HEK293 (cell line): Measurements from ENCODE around the gene KRTAP20-2.

Experiments used
- CTCF ChIA-PET: fragments of 350-600 bp; formaldehyde crosslinking; extraction: SDS; loops from one replicate; lab custom pipeline; 2021; ENCODE audit warnings: antibody characterized with exemption; lab: Yijun Ruan, JAX
- POLR2A ChIA-PET: fragments of 300-600 bp; formaldehyde crosslinking; extraction: SDS; loops from one replicate; lab custom pipeline; 2020; ENCODE audit warnings: antibody characterized with exemption, inconsistent platforms; lab: Yijun Ruan, JAX
- H3K27ac ChIP-seq: fragments of 200-500 bp; sonication (Bioruptor generic); 2 replicates; pipeline ENCODE4 v1.5.1; 2014; ENCODE audit warnings: low read depth, low read length, control low read depth, inconsistent platforms; ENCODE audit errors: extremely low read depth
- H3K36me3 ChIP-seq, 2 experiments: fragments of 200-500 bp in 1 of 2; sonication (Bioruptor generic) in 1 of 2; 1 replicate in 1 of 2; 2 replicates in 1 of 2; pipeline ENCODE4 v1.5.1; 2014 to 2017; ENCODE audit warnings: inconsistent platforms in 2 of 2, low read length in 2 of 2; ENCODE audit not compliant: control insufficient read depth in 2 of 2, insufficient read depth in 1 of 2
- H3K4me1 ChIP-seq: fragments of 200-500 bp; sonication (Bioruptor generic); 2 replicates; pipeline ENCODE4 v1.5.1; 2014; ENCODE audit warnings: mild to moderate bottlenecking, low read length, inconsistent platforms; ENCODE audit not compliant: control insufficient read depth, insufficient read depth
- H3K4me3 ChIP-seq: 2 replicates; pipeline ENCODE4 v1.5.1; 2011; ENCODE audit warnings: low read depth, mild to moderate bottlenecking, control low read depth, low read length, moderate library complexity
- H3K9me3 ChIP-seq: fragments of 200-500 bp; sonication (Bioruptor generic); 2 replicates; pipeline ENCODE4 v1.5.1; 2014; ENCODE audit warnings: low read depth, low read length, inconsistent platforms; ENCODE audit not compliant: control insufficient read depth, insufficient read depth
- BCL11B ChIP-seq: fragments of 450-650 bp; formaldehyde crosslinking; IDR thresholded peaks from 2 replicates; pipeline ENCODE4 v1.5.1; 2016; ENCODE audit warnings: low read depth, missing biosample characterization, missing genetic modification characterization
- EGR2 ChIP-seq: fragments of 450-650 bp; formaldehyde crosslinking; IDR thresholded peaks from 2 replicates; pipeline ENCODE4 v1.5.1; 2016; ENCODE audit warnings: low read depth, missing biosample characterization, missing genetic modification characterization
- GLI2 ChIP-seq: fragments of 450-650 bp; formaldehyde crosslinking; IDR thresholded peaks from 2 replicates; pipeline ENCODE4; 2017; ENCODE audit warnings: missing biosample characterization, missing genetic modification characterization, low read depth, borderline replicate concordance
- GLI4 ChIP-seq: fragments of 450-650 bp; formaldehyde crosslinking; IDR thresholded peaks from 2 replicates; pipeline ENCODE4 v1.5.1; 2016; ENCODE audit warnings: missing biosample characterization, missing genetic modification characterization
- KLF10 ChIP-seq: fragments of 450-650 bp; IDR thresholded peaks from 2 replicates; pipeline ENCODE4 v1.5.1; 2018; ENCODE audit warnings: missing biosample characterization, mild to moderate bottlenecking, missing genetic modification characterization
- OVOL3 ChIP-seq: fragments of 450-650 bp; formaldehyde crosslinking; IDR thresholded peaks from 2 replicates; pipeline ENCODE4 v1.5.1; 2016; ENCODE audit warnings: missing biosample characterization, missing genetic modification characterization
- RBAK ChIP-seq: fragments of 450-650 bp; formaldehyde crosslinking; IDR thresholded peaks from 2 replicates; pipeline ENCODE4 v1.5.1; 2016; ENCODE audit warnings: missing biosample characterization, missing genetic modification characterization
- SP3 ChIP-seq: fragments of 450-650 bp; formaldehyde crosslinking; IDR thresholded peaks from 2 replicates; pipeline ENCODE4 v1.5.1; 2016; ENCODE audit warnings: missing biosample characterization, missing genetic modification characterization
- YY1 ChIP-seq: fragments of 450-650 bp; formaldehyde crosslinking; IDR thresholded peaks from 2 replicates; pipeline ENCODE4 v1.5.1; 2018; ENCODE audit warnings: missing biosample characterization, missing genetic modification characterization
- ZFP37 ChIP-seq: fragments of 450-650 bp; formaldehyde crosslinking; IDR thresholded peaks from 2 replicates; pipeline ENCODE4 v1.5.1; 2016; ENCODE audit warnings: missing biosample characterization, missing genetic modification characterization
- ZNF133 ChIP-seq: fragments of 450-650 bp; formaldehyde crosslinking; IDR thresholded peaks from 2 replicates; pipeline ENCODE4 v1.5.1; 2016; ENCODE audit warnings: missing biosample characterization, missing genetic modification characterization
- ZNF202 ChIP-seq: fragments of 450-650 bp; formaldehyde crosslinking; IDR thresholded peaks from 2 replicates; pipeline ENCODE4 v1.5.1; 2016; ENCODE audit warnings: missing biosample characterization, missing genetic modification characterization, borderline replicate concordance
- ZNF426 ChIP-seq: fragments of 450-650 bp; formaldehyde crosslinking; IDR thresholded peaks from 2 replicates; pipeline ENCODE4 v1.5.1; 2017; ENCODE audit warnings: missing biosample characterization, missing genetic modification characterization, mild to moderate bottlenecking, inconsistent platforms, moderate library complexity
- ZNF514 ChIP-seq: fragments of 450-650 bp; formaldehyde crosslinking; IDR thresholded peaks from 2 replicates; pipeline ENCODE4 v1.5.1; 2016; ENCODE audit warnings: missing biosample characterization, missing genetic modification characterization
- ZNF596 ChIP-seq: fragments of 450-650 bp; IDR thresholded peaks from 2 replicates; pipeline ENCODE4 v1.5.0; 2018; ENCODE audit warnings: missing biosample characterization, mild to moderate bottlenecking, missing genetic modification characterization, moderate library complexity
- ZNF623 ChIP-seq: fragments of 450-650 bp; formaldehyde crosslinking; IDR thresholded peaks from 2 replicates; pipeline ENCODE4 v1.5.1; 2016; ENCODE audit warnings: missing biosample characterization, missing genetic modification characterization
- ZNF629 ChIP-seq: fragments of 450-650 bp; formaldehyde crosslinking; IDR thresholded peaks from 2 replicates; pipeline ENCODE4 v1.5.1; 2017; ENCODE audit warnings: missing biosample characterization, missing genetic modification characterization
- ZNF747 ChIP-seq: fragments of 450-650 bp; formaldehyde crosslinking; IDR thresholded peaks from 2 replicates; pipeline ENCODE4 v1.5.1; 2016; ENCODE audit warnings: missing biosample characterization, missing genetic modification characterization
- ZNF776 ChIP-seq: fragments of 450-650 bp; formaldehyde crosslinking; IDR thresholded peaks from 2 replicates; pipeline ENCODE4 v1.5.0; 2017; ENCODE audit warnings: missing biosample characterization, missing genetic modification characterization, borderline replicate concordance
- TF ChIP-seq, protein P1 (sequence below): fragments of 450-650 bp; formaldehyde crosslinking; IDR thresholded peaks from 2 replicates; pipeline ENCODE4 v1.5.1; 2016; ENCODE audit warnings: missing biosample characterization, missing genetic modification characterization
- TF ChIP-seq, protein P2 (sequence below): fragments of 450-650 bp; formaldehyde crosslinking; IDR thresholded peaks from 2 replicates; pipeline ENCODE4 v1.5.1; 2016; ENCODE audit warnings: missing biosample characterization, missing genetic modification characterization
- TF ChIP-seq, protein P3 (sequence below): fragments of 450-650 bp; formaldehyde crosslinking; IDR thresholded peaks from 2 replicates; pipeline ENCODE4 v1.5.1; 2016; ENCODE audit warnings: missing biosample characterization, missing genetic modification characterization
- TF ChIP-seq, protein P4 (sequence below): fragments of 450-650 bp; formaldehyde crosslinking; IDR thresholded peaks from 2 replicates; pipeline ENCODE4 v1.5.1; 2016; ENCODE audit warnings: missing biosample characterization, missing genetic modification characterization
- TF ChIP-seq, protein P5 (sequence below): fragments of 450-650 bp; formaldehyde crosslinking; IDR thresholded peaks from 2 replicates; pipeline ENCODE4 v1.5.1; 2017; ENCODE audit warnings: missing biosample characterization, missing genetic modification characterization

Gene KRTAP20-2

DNA sequence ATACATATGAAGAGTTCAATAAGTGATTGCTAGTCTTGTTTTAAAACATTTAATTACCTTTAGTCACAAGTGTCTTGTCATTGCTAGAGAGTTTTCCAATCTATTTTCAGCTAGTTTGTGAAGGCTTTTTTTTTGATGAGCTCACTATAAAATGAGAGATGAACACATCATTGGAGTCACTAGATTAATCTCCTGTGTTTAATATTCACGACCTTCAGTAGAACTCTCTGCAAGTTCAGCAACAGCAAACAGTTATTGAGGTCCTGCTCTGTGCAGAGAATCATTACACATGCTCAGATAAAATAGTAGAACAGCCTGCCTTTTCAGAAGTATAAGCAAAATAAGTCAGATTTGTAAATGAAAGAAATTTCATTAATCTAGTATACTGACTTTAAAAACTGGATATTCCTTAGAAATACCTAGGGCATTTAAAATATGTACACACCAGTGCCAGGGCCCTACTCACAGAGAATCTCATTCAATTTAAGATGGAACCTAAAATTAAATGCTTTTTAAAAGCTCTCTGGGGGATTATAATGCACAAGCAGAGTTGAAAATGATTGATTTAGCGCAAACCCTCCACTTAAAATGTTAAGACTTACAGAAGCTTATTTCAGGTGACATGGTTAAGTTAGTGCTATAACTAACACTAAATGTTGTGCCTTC is 38.1 kb downstream of the KRTAP20-2 start (continued):
- TF ChIP-seq, protein P1, sequence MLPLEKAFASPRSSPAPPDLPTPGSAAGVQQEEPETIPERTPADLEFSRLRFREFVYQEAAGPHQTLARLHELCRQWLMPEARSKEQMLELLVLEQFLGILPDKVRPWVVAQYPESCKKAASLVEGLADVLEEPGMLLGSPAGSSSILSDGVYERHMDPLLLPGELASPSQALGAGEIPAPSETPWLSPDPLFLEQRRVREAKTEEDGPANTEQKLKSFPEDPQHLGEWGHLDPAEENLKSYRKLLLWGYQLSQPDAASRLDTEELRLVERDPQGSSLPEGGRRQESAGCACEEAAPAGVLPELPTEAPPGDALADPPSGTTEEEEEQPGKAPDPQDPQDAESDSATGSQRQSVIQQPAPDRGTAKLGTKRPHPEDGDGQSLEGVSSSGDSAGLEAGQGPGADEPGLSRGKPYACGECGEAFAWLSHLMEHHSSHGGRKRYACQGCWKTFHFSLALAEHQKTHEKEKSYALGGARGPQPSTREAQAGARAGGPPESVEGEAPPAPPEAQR (tag by site-specific recombination) = no peak
- TF ChIP-seq ZNF747 (tag by site-specific recombination) (no peak), BCL11B (tag by site-specific recombination) (no peak), ZNF623 (tag by site-specific recombination) (no peak), ZFP37 (no peak), SP3 (tag by site-specific recombination) (no peak)
- TF ChIP-seq, all 188 proteins: peak for 0

DNA sequence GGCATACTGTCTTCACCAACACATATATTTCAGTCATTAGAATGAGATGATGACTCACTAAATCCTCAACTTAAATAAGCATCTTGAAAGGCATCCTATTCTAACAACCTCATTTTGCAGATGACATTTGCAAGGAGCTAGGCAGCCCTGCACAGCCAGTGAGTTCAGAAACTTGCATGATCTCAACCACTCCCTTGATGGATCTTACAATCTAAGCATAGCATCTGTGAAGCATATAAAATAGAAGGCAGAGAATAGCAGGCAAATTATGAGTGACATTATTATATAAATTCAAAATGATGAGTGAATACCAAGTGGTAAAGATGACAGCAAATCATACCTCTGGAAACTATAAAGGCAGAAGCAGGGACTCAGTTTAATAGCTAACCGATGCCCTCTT is 39.3 kb downstream of the KRTAP20-2 start:
- POLR2A ChIA-PET = no interaction called here
- TF ChIP-seq ZNF133 (tag by site-specific recombination) (no peak), ZNF426 (tag by site-specific recombination) (no peak), KLF10 (tag by site-specific recombination) (no peak), ZNF202 (tag by site-specific recombination) (no peak), ZNF596 (tag by site-specific recombination) (no peak), OVOL3 (tag by site-specific recombination) (no peak), GLI4 (tag by site-specific recombination) (no peak), GLI2 (tag by site-specific recombination) (no peak), RBAK (tag by site-specific recombination) (no peak)
- TF ChIP-seq, protein P2, sequence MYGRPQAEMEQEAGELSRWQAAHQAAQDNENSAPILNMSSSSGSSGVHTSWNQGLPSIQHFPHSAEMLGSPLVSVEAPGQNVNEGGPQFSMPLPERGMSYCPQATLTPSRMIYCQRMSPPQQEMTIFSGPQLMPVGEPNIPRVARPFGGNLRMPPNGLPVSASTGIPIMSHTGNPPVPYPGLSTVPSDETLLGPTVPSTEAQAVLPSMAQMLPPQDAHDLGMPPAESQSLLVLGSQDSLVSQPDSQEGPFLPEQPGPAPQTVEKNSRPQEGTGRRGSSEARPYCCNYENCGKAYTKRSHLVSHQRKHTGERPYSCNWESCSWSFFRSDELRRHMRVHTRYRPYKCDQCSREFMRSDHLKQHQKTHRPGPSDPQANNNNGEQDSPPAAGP (tag by site-specific recombination) = no peak
- H3K4me1 ChIP-seq = no peaks in the 10 kb centered on the region
- H3K9me3 ChIP-seq = no peaks in the 10 kb centered on the region
- no peak overlapping the region for H3K27ac ChIP-seq
- CTCF ChIA-PET = interaction anchor here (0.6 kb wide), 1 partner anchor 1685 kb away, joined by 3 read pairs; no protein-coding TSS in a partner anchor
- H3K36me3 ChIP-seq = no peaks in the 10 kb centered on the region
- H3K4me3 ChIP-seq = no peak overlapping the region

DNA sequence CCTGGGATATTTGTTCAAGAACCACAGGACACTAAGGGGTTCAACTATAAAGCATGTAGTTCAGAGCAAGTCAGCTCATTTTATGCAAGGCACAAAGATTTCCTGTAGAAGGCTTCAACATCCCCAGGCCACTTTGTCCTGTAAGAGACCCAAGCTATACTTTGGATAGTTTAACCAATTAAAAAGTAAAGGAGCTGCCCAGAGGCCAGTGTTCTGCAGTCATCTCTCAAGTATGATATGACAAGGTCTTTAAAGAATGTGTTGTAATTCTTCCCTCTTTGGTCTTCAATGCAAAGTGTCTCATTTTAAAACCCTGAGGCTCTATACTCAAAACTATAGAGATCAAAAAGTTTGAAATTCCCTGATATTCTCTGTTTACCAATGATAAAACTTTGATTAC is 41.7 kb downstream of the KRTAP20-2 start:
- no peaks in the 10 kb centered on the region for H3K36me3 ChIP-seq
- no peak overlapping the region for H3K4me3 ChIP-seq
- H3K4me1 ChIP-seq = no peaks in the 10 kb centered on the region
- no peak overlapping the region for H3K27ac ChIP-seq
- no peak for TF ChIP-seq YY1 (tag by site-specific recombination)
- TF ChIP-seq, protein P3, sequence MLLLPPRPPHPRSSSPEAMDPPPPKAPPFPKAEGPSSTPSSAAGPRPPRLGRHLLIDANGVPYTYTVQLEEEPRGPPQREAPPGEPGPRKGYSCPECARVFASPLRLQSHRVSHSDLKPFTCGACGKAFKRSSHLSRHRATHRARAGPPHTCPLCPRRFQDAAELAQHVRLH (tag by site-specific recombination) = no peak
- no peak for TF ChIP-seq ZNF514
- TF ChIP-seq, protein P4, sequence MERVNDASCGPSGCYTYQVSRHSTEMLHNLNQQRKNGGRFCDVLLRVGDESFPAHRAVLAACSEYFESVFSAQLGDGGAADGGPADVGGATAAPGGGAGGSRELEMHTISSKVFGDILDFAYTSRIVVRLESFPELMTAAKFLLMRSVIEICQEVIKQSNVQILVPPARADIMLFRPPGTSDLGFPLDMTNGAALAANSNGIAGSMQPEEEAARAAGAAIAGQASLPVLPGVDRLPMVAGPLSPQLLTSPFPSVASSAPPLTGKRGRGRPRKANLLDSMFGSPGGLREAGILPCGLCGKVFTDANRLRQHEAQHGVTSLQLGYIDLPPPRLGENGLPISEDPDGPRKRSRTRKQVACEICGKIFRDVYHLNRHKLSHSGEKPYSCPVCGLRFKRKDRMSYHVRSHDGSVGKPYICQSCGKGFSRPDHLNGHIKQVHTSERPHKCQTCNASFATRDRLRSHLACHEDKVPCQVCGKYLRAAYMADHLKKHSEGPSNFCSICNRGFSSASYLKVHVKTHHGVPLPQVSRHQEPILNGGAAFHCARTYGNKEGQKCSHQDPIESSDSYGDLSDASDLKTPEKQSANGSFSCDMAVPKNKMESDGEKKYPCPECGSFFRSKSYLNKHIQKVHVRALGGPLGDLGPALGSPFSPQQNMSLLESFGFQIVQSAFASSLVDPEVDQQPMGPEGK (tag by site-specific recombination) = no peak
- TF ChIP-seq EGR2 (tag by site-specific recombination) = no peak
- TF ChIP-seq, protein P5, sequence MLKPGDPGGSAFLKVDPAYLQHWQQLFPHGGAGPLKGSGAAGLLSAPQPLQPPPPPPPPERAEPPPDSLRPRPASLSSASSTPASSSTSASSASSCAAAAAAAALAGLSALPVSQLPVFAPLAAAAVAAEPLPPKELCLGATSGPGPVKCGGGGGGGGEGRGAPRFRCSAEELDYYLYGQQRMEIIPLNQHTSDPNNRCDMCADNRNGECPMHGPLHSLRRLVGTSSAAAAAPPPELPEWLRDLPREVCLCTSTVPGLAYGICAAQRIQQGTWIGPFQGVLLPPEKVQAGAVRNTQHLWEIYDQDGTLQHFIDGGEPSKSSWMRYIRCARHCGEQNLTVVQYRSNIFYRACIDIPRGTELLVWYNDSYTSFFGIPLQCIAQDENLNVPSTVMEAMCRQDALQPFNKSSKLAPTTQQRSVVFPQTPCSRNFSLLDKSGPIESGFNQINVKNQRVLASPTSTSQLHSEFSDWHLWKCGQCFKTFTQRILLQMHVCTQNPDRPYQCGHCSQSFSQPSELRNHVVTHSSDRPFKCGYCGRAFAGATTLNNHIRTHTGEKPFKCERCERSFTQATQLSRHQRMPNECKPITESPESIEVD (tag by site-specific recombination) = no peak
- no peak for TF ChIP-seq ZNF776 (tag by site-specific recombination)
- TF ChIP-seq ZNF629 (tag by site-specific recombination) = no peak
- CTCF ChIA-PET = no interaction called here
- H3K9me3 ChIP-seq = no peaks in the 10 kb centered on the region
- POLR2A ChIA-PET = no interaction called here
